SW480 (cell line): ENCODE measurements around the gene NAV2.

Experiments used
- DNase-seq: peaks from one replicate; pipeline ENCODE4 v3.0.0-alpha.2; 2016; ENCODE audit warnings: low spot score

Gene NAV2

DNA sequence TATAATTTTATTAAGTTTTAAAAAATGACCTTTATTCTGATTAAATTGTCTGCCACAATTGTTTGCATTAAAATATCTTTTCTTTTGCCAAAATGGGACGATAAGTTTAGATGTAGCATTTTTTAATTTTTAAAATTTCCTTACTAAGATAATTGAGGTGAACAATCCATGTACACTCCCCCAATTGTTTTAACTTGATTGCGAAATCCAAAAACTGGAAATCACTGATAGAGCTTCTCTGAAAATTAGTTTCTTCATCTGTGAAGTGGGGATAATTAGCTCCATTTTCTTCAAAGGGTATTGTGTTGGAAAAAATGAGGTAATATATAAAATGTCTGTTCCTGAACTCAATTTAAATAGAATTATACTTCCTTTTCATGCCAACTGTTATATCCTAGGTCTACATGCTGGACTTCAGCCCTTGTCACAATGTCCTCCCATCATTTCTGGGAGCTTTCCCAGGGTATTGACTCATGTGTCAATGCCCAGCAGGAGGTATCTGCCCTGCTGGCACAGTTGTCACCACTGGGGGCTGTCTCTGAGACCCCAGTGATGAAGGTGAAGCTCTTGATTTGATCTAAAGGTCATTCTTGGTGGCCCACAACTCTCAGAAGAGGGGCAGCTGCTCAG is 28.7 kb upstream of the NAV2 start:
- no peak for DNase-seq

DNA sequence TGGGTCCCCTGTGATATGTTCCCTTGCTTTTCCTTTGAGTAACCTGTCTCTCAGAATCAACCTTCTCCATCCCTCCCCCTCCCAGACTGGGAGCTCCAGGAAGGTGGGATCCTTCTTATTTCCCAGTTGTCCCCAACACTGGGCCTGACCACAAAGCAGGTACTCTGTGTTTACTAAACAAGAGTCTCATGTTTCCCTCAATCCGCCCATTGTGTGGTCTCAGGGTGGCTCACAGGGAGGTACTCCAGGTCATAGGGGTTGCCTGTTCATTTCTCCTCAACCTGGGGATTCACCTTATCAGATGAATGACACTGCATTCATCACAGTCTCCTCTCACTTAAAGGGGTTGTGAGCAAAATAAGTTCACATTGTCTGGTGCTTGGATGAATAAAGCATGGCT is 26.4 kb upstream of the NAV2 start:
- DNase-seq, result no peak

DNA sequence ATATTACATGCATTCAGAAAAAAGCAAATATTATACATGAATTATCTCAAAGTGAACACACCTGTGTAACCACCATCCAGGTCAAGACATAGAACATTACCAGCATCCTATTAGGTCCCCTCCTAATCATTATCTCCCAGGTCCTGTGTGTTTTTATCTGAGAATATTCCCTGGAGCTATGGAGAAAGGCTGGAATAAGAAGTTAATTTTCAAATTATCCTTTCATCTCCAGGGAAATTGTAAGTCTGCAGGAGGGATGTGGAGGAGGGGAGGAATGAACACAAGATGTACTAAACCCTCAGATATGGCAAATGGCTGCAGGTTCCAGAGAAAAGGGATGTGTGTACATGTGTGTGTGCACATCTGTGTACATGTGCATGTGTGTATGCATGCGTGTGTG is 25.2 kb upstream of the NAV2 start:
- DNase-seq, result no peak

DNA sequence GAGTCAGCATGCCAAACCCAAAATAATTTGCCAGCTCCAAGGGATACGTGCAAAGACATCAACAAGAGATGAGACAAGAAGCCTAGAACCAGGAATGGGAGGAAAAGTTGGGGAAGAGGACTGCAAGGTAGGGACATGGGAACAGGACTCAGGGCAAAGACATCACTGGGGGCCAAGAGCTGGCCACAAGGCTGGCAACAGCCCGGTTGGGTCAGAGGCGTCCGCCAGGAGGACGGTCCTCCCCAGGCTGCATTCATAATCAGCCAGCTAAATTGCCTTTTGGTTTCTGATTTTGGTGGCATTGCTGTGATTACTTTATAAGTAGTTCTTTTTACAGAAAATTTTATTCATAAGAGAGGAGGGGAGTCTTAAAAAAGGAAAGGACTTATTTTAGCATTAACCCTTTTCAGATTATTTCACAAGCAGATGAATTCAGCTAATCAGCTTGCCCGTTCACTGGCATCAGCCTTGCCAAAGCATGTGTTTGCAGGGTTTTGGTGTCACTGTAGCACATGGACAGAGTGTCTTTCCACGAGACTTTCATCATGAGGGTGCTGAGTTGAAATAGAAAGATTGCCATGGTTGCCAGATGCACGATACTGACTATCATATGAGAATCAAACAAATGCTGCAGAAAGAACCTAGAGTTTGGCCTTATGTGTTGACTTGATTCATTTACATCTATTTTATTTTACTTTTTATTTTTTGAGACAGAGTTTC is 23.2 kb upstream of the NAV2 start:
- no peak for DNase-seq

DNA sequence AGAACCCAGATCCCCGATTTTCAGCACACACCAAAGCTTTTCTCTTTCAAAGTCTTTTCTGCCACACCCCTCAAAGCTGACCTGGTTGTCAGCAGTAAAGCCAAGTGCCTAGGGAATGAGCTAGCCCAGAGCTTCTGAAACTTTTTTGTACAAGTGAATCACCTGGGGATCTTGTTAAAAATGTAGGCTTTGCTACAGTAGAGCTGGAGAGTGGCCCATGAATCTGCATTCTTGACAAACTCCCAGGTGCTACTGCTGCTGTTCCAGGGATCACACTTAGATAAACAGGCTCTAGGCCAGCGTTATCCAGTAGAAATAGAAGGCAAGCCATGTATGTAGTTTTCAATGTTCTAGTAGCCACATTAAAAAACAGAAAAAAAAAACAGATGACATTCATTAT is 21.8 kb upstream of the NAV2 start:
- DNase-seq, result no peak

DNA sequence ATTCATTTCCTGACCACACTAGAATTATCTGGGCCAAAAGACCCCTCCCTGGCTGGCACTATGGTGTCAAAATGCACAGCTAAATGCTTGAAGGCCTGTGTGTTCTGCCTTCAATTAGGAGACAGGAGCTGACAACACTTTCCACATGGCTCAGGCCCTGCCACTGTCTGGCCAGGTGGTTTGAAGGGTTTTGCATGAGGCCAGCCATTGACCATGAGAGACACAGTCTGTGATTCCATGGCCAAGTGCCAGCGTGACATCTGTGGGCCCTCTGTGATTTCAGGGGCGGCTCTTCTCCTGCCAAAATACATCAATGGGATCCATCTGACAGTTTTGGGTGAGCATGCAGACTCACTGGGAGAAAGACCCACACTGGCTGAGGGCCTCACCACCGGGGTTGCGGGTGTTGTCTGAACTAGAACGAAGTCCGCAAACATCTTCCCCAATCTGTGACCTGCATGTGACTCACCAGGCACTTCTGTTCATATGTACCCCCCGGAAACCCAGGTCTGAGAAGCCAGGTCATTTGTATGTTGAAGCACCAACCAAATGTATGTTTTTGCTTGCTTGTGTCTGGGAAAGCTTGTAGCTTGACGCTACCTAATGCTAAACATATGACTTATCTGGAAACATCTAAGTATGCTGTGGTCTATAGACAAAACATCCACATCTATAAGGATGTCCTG is 20.7 kb upstream of the NAV2 start:
- no peak for DNase-seq

DNA sequence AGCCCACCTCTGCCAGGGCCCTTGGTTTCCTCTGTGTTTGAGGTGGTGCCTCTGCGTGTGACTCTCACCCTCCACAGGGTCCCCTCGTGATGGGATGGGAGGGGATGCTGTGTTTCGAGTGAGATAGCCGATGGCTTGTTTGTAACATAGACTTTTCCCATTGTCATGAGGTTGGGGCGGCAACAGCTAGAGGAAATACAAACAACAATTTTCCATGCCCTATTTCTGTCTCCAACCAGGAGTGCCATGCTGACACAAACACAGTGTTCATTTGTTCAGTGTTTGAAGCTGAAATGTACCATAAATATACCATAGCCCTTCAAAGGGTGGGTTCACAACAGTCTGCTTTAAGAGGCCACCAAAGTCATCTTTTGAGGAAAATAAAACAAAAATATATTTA is 19.5 kb upstream of the NAV2 start:
- DNase-seq, result no peak

DNA sequence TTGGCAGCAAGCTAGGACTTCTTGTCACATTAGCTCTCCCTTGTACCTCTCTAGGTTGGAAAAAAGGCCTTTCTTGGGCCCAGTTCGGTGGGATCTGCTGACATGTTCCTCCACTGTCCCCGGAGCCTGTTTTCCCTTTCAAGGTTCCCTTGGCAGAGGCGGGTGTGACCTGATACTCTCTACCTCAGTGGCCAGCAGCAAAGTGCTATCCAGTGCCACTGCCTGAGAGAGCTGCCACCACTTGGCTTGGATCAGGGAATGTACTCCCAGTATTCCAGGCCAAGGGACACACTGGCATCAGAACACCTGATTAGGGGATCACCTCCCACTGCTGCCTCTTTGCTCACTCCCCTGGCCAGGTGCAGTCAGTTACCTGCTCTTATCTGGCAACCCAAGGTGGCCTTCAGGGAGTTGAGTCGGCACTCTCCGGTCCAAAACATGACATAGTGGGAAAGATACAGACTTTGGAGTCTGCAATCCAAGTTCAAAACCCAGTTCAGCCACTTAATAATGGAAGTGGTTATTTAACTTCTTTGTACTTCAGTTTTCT is 17.8 kb upstream of the NAV2 start:
- no peak for DNase-seq

DNA sequence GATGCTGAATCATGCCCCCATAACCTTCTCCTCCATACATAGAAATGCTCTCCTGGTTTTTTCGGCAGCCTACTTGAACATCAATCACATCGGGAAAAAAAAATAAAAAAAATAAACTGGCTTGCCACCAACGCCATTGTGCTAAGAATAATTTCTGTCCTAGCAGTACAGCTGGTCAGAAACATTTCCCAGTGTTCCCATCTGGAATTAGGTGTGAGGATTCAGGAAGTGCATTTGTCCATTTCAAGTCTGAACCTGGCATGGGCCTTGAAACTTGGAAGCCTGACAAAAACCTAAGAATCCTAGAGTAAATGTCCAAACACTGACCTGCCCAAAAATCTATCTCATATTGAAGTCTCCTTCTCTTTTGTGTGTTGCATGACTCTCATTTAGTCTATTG is 16.6 kb upstream of the NAV2 start:
- DNase-seq, result no peak

DNA sequence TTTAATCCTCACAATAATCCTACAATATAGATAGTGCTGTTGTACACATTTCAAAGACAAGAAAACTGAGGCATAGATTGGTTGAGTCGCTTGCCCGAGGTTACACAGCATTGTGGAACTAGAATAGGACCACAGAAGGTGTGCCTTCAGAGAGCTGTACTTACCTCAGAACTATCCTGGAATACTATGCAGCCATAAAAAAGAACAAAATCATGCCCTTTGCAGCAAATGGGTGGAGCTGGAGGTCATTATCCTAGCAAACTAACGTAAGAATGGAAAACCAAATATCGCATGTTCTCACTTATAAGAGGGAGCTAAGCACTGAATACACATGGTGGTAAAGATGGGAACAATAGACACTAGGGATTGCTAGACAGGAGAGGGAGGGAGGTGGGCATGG is 15.7 kb upstream of the NAV2 start:
- DNase-seq, result no peak

DNA sequence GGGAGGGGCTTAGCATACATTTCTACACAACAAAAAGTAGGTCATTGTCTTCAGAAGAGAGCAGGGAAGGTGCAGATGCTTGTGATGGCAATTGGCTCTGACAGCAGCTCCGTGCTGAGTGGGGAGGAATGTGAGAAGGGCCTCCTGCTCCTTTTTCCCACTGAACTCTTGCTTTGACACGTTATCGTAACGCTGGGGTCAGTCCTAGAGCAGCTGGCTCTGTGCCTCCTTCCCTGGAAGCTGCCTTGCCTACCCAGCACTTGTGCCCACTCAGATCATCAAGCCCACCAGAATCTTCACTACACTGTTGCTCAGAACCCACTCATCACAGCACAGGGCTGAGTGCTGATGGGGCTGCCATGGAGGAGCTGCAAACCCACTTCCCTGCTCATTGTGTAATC is 14.9 kb upstream of the NAV2 start:
- no peak for DNase-seq

DNA sequence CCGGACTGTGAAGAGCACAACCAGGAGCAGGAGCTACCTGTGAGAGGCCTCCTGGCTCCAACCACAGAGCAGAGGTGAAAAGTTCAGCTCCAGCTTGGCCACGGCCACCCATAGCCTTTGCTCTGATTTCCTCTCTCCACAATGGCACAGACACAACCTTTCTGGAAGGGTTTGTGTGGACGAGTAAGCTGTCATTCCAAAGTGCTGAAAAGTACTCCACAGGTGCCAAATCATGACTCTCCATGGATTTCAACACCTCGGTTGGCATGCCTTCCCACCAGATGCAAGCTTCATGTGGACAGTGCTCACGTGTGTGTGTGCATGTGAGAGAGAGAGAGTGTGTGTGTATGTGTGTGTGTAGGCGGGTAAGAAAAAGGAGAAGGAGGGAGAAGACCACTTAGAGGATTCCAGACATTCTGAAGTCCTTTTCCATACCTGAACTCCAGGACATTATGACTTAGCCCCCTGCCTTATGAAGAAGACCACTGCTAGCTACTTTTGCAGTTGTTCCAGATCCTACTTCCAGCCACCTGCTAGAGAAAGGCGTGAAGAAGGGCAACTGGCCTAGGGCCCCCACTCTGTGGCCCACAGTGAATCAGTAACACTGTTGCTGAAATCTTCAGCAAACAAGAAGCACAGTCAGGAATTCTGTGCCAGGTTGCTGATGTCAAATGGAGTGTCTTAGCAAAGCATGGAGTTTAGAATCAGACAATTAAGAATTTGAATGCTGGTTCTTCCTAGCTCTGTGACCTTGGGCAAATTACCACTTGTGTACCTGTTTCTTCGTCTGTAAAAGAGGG is 13.9 kb upstream of the NAV2 start:
- no peak for DNase-seq

DNA sequence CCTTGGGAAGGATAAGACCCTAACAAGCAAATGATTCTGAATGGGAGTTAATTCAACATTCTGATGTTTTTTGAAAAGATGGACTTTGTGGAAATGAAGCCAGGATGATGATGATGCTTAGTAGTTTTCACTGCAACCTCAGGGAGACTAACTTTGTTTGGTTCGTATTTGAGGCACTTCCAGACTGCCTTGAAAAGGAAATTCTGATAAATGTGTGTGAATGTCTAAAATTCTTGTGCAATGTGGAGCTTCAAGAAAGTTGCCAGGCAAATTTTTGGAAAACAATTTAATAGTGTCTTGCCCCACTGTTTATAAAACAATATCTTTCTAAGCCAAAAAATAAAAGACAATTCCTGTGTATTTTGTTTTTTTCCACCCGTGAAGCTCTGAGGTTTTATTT is 11.2 kb upstream of the NAV2 start:
- no peak for DNase-seq

DNA sequence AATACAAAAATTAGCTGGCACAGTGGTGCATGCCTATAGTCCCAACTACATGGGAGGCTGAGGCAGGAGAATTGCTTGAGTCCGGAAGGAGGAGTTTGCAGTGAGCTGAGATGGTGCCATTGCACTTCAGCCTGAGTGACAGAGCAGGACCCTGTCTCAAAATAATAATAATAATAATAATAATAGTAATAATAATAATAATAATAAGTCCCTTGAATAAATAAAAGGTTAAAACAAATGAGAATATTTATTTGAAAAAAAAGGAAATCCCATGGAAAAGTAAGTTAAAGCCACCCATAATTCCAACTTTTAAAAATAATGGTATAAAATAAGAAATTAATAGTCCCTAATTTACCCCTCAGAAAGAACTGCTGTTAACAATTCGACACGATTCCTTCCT is 10.0 kb upstream of the NAV2 start:
- no peak for DNase-seq

DNA sequence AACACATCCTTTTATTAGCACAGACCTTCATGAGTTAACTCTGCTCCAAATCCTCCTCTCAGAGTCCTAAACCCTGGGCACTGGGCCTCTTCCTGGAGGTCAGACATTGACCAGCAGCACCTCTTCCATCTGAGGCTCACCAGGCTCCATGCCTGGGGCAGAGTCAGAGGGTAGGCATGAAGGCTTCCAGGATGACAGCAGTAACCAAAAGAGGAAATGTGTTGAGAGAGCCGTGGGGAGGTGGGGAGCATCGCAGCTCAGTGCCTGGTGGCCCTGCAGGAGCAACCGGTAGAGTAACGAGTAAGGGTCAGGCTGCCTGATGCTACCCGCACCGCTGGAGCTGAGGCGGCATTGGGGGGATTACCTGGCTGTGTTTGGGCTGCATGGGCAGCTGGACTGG is 9.4 kb upstream of the NAV2 start:
- DNase-seq, result no peak

DNA sequence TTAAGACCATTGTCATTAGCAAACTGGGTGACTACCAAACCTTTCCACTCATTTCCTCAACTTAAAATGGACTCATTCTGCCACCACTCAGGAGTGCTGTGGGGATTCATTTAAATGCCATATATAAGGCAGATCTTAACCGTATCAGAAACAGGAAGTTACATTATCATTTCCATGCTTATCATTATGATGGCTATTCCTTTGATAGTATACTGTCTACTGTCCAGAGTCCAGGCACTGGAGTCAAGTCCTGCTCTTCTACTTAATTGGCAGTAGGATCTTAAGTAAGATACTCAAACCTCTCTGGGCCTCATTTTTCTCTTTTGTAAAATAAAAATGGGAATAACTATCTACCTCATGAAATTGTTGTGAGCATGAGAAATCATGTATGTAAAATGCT is 8.4 kb upstream of the NAV2 start:
- no peak for DNase-seq

DNA sequence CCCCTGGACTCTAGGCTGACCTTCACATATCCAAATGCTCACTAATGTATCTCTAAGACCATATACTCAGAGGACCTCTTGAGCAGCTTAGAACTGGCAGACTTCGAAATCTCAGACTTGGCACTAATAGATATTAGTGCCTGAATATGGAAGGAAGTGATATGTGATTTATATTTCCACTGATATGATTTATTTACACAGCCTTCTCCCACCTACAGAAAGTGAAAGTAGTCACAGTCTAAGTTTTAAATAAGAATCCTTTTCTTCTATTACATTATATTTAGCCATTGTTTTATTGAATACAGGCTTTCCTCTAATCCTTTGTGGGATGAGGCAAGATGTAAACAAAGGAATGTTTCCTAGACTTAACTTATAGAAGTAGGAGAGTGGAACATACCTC is 6.7 kb upstream of the NAV2 start:
- DNase-seq, result no peak

DNA sequence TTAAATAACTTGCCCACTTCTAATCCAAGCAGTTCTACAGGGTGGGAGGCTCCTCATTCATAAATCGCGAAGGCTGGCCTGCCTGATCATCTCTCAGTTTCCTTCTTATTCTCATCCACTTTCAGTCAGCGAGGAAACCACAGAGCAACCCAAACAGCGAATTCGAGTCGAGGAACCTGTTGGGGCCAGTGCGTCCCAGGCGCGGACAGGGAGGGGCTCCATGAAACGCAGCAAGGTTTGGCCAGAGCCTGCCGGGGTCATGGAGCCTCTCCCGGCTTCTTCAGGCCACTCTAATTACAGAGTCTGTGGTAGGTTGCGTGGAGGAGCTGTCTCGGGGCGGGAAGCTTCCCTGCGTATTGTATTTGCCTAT is 741 bp upstream of the NAV2 start:
- no peak for DNase-seq

DNA sequence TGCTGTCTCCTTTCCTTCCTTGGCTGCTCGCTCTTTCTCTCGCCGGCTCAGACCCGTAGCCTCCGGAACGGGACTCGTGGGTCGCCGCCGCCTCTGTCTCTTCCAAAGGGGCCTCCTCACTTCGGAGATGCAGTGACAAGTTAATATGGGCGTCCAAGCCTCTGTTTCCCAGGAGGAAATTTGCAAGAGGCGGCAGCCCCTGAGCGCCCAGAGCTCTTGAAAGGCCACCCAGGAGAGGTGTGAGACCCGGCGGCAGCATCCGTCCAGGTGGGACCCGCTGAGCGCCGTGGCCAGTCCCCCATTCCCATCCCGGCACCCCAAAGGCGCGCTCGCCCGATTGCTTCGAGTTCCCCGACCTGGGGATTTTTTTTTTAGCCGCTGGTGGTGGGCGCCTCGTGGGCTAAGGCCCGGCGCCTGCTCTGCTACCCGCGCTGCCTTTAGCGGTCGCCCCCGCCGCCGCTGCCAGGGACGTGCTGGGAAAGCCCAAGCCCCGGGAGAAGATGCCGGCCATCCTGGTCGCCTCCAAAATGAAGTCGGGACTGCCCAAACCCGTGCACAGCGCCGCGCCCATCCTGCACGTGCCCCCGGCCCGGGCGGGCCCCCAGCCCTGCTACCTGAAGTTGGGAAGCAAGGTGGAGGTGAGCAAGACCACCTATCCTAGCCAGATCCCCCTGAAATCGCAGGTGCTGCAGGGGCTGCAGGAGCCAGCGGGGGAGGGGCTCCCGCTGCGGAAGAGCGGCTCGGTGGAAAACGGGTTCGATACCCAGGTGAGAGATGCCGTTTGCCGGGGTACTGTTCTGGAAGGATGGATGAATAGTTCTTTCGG is 772 bp downstream of the NAV2 start:
- DNase-seq, result no peak

DNA sequence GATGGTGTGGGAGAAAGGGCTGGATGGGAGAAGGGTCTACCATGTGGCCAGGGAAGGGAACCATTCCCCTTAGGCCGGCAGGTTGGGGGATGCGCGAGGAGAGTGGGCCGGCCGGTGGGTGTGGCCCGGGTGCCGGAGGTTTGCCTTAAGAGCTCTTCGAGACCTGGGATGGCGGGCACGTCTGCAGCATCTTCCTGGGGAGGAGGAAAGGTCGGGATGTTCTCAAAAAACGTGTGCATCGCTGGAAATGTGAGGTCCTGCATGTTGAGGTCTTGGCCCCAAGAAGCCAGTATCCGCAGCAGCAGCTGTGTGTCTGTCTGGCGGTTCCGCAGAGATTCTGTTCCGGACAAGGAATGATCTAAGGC is 1.4 kb downstream of the NAV2 start:
- DNase-seq, result no peak
